MG63 (cell line): ENCODE data around the gene PHC2. TPM values are rescaled to one million over a fixed set of nuclear protein-coding genes. Genes with fewer than 3 reads are reported as not detected.
"Not testable (repeated sequence)": the region's sequence is repeated elsewhere in the genome, so short reads cannot be mapped to it uniquely, and the experiment has no call there.

Experiments
- DNase-seq: peaks from one replicate; pipeline ENCODE4 v3.0.0-alpha.2; 2020
- H3K27me3 ChIP-seq: fragments of 250-450 bp; sonication (Bioruptor Pico); 2 replicates; pipeline ENCODE4 v1.5.1; 2020; ENCODE audit warnings: mild to moderate bottlenecking, moderate library complexity
- H3K36me3 ChIP-seq: fragments of 250-450 bp; sonication (Bioruptor Pico); 2 replicates; pipeline ENCODE4 v1.5.1; 2020; ENCODE audit warnings: mild to moderate bottlenecking, moderate library complexity
- H3K4me3 ChIP-seq: fragments of 250-450 bp; sonication (Bioruptor Pico); 2 replicates; pipeline ENCODE4 v1.5.1; 2020; ENCODE audit warnings: mild to moderate bottlenecking, moderate library complexity
- H3K9me3 ChIP-seq: fragments of 250-450 bp; sonication (Bioruptor Pico); 2 replicates; pipeline ENCODE4 v1.5.1; 2020; ENCODE audit warnings: mild to moderate bottlenecking, moderate library complexity
- total RNA-seq: library from RNA; depleted of rRNA; stranded (reverse); fragments of >200 nt; shearing (Covaris generic); gene quantifications from 2 replicates; pipeline ENCODE4 v1.2.3, GENCODE V29; 2014; ENCODE audit warnings: low replicate concordance

The PHC2 gene
- total RNA-seq, 1 experiment from 2014 or later = 102 TPM

DNA sequence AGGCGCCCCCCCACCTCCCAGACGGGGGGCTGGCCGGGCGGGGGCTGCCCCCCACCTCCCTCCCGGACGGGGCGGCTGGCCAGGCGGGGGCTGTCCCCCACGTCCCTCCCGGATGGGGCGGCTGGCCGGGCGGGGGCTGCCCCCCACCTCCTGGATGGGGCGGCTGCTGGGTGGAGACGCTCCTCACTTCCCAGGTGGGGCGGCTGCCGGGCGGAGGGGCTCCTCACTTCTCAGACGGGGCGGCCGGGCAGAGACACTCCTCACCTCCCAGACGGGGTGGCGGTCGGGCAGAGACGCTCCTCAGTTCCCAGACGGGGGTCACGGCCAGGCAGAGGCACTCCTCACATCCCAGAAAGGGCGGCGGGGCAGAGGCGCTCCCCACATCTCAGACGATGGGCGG lies 121.5 kb downstream of the PHC2 start:
- not testable (repeated sequence) for H3K36me3 ChIP-seq, DNase-seq, H3K9me3 ChIP-seq, H3K27me3 ChIP-seq, H3K4me3 ChIP-seq

DNA sequence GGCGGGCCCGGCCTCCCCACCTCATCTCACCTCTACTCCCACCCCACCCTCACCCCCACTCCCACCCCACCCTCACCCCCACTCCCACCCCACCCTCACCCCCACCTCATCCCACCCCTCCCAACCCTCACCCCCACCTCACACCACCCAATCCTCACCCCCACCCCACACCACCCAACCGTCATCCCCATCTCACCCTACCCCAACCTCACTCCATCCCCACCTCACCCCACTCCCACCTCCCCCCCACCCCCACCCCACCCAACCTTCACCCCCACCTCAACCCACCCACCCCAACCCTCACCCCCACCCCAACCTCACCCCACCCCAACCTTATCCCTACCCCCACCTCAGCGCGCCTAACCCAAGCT lies 123.4 kb downstream of the PHC2 start:
- Histone ChIP-seq H3K9me3 (no peaks in the 10 kb centered on the region), H3K36me3 (no peaks in the 10 kb centered on the region), H3K27me3 (no peaks in the 10 kb centered on the region), H3K4me3 (no peak overlapping the region)
- no peak for DNase-seq

DNA sequence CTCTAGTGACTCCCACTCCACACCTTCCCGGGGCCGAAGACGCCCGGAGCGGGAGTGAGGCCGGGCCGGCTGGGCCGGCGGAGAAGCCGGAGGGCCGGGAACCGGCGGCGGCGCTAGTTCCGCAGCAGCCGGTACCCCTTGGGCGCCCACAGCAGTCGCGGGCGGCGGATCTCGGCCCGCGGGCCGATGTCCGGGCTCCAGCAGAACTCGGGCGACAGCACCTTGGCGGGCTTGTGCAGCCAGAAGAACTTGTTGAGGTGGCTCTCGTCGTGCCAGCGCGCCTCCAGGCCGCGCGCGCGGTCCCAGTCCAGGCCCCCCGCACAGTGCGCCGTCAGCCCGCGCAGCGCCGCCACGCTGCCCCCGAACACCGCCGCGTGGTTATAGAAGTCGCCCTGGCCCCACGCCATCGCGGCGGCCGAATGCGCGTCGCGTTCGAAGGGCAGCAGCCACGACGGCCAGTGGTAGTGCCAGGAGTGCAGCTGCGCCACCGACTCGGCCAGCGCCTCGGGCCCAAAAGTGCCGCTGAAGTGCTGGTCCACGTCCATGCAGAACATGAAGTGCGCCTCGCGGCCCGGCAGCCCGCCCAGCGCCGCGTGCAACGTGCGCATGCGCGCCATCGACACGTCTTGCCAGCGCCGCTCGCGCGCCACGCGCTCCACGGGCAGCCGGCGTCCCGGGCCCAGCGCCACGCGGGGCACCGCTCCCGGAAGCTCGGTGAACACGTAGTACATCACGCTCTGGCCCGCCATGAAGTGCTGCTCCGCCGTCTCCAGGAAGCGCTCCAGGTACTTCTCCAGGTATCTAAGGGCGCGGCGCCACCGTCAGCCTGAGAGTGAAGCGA lies 124.0 kb downstream of the PHC2 start:
- no peaks in the 10 kb centered on the region for H3K9me3 ChIP-seq
- H3K36me3 ChIP-seq = no peaks in the 10 kb centered on the region
- no peak for DNase-seq
- H3K4me3 ChIP-seq = no peak overlapping the region
- no peaks in the 10 kb centered on the region for H3K27me3 ChIP-seq

- no peaks in the 10 kb centered on the region for H3K27me3 ChIP-seq
- H3K4me3 ChIP-seq = no peak overlapping the region
- H3K9me3 ChIP-seq = no peaks in the 10 kb centered on the region
- DNase-seq = no peak
- no peaks in the 10 kb centered on the region for H3K36me3 ChIP-seq
These were observed 124.9 kb downstream of the PHC2 start for GRCh38 chr1:33305816-33306652.

DNA sequence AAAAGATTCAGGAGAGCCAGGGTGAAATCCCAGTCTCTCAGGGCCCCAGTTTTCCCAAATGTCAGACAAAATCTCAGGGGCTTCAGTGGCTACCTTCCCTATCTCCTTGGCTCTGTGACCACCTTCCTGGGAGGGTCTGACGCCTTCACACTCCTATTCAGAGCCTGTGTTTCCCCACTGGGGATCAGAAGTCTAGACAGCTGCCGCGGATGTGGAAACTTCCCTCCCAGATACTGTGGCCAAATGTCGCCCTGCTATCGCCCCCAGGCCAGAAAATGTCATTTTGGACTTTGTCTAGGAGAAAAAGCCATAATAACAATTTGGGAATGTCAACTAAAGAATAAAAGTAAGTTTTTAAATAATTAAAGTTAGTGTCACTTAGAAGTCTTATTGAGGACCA lies 125.9 kb downstream of the PHC2 start:
- no peaks in the 10 kb centered on the region for H3K36me3 ChIP-seq
- no peaks in the 10 kb centered on the region for H3K27me3 ChIP-seq
- DNase-seq = no peak
- H3K9me3 ChIP-seq = no peaks in the 10 kb centered on the region
- no peak overlapping the region for H3K4me3 ChIP-seq

- no peaks in the 10 kb centered on the region for H3K27me3 ChIP-seq
These were observed 128.6 kb downstream of the PHC2 start for GRCh38 chr1:33302325-33302724.

DNA sequence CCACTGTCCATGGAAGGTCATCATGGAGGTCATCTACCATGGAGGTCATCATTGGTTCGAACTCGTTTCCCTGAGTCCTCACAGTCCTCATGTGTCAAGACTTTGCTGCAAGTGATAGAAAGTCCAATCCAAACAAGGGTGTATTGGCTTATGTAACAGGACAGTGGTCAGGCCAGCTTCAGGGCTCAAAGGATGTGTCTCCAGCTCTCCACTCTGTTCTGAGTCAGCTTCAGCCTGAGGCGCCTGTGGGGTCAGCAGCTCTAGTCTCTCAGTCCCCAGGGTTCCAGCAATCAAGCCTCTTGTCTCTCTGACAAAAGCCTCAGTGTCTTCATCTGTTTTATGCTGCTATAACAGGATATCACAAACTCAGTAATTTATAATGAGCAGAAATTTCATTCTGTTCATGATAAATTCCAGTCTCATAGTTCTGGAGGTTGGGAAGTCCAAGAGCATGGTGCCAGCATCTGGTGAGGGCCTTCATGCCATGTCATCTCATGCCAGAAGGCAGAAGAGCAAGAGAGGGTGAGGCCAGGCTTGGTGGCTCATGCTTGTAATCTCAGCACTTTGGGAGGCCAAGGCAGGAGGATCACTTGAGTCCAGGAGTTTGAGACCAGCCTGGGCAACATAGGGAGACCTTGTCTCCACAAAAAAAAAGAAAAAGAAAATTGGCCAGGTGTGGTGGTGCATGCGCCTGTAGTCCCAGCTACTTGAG lies 129.5 kb downstream of the PHC2 start:
- DNase-seq = no peak
- Histone ChIP-seq H3K27me3 (no peaks in the 10 kb centered on the region), H3K9me3 (no peaks in the 10 kb centered on the region), H3K36me3 (no peaks in the 10 kb centered on the region), H3K4me3 (no peak overlapping the region)

More at GRCh38 chr1:33302325-33302724, 128.6 kb downstream of the PHC2 start:
- H3K36me3 ChIP-seq = no peaks in the 10 kb centered on the region
- H3K9me3 ChIP-seq = no peaks in the 10 kb centered on the region
- no peak for DNase-seq
- no peak overlapping the region for H3K4me3 ChIP-seq

GRCh38 chr1:33300673-33301072 lies 130.2 kb downstream of the PHC2 start:
- peak; percentile 13 for DNase-seq
- Histone ChIP-seq H3K9me3 (no peaks in the 10 kb centered on the region), H3K36me3 (no peaks in the 10 kb centered on the region), H3K4me3 (no peak overlapping the region), H3K27me3 (no peaks in the 10 kb centered on the region)

GRCh38 chr1:33299461-33300155 lies 131.3 kb downstream of the PHC2 start:
- DNase-seq = no peak
- no peaks in the 10 kb centered on the region for H3K27me3 ChIP-seq
- no peaks in the 10 kb centered on the region for H3K36me3 ChIP-seq

DNA sequence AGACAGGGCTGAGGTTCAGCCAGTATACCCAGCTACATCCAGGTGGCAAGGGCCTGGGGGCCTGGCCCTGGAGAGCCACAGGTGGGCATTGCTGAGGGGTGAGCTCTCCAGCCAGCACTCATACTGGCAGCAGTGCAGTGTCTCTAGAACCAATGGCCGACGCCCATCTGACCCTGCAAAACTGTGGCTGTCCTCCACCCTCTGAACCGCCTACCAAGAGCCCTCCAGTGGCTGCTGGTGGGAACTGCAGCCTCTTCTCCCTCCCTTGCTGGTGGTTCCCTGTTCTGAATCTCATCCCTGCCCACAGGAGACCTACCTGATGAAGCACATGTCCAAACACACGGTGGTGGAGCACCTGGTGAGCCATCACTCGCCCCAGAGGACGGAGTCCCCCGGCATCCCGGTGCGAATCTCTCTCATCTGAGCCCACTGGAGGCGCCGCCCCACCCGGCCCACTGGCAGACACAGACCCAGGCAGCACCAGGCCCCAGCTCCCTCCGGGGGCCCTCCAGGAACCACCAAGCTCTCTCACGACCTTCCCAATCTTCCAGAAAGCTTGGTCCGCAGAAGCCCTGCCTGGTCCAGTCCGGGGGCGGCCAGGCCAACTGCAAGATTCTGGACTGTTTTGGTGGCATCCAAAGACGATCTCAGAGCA lies 132.1 kb downstream of the PHC2 start:
- Histone ChIP-seq H3K36me3 (no peaks in the 10 kb centered on the region), H3K4me3 (no peak overlapping the region), H3K9me3 (no peaks in the 10 kb centered on the region), H3K27me3 (no peaks in the 10 kb centered on the region)
- peak; percentile 62 for DNase-seq

More at GRCh38 chr1:33299461-33300155, 131.3 kb downstream of the PHC2 start:
- Histone ChIP-seq H3K9me3 (no peaks in the 10 kb centered on the region), H3K4me3 (no peak overlapping the region)

DNA sequence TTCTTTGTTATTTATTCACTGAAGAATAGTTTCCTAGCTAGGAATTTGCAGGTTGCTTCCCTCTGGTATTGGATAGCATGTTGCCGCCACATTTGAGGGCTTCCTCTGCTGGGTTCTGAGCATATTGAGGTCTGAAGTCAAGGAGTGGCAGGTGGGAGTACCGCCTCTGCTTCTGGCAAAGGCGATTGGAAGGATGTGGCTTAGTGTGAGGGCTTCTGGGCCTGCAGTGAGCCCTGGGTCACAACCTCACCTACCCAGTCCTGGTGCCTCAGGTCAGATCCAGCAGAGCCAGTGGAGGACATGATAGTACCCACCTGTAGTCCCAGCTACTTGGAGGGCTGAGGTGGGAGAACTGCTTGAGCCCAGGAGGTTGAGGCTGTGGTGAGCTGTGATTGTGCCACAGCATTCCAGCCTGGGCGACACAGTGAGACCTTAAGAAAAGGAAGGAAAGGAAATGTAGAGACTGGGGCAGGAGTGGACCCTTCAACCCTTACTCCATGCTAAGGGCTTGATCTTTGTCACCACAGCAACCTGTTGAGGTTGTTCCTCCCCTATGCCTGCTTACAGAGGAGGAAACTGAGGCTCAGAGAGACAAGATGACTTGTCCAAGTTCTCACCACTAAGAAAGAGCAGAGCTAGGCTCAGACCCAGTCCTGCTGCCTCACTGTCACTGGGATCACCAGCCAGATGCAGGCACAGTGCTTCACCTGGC lies 132.8 kb downstream of the PHC2 start:
- no peaks in the 10 kb centered on the region for H3K36me3 ChIP-seq
- no peaks in the 10 kb centered on the region for H3K27me3 ChIP-seq

DNA sequence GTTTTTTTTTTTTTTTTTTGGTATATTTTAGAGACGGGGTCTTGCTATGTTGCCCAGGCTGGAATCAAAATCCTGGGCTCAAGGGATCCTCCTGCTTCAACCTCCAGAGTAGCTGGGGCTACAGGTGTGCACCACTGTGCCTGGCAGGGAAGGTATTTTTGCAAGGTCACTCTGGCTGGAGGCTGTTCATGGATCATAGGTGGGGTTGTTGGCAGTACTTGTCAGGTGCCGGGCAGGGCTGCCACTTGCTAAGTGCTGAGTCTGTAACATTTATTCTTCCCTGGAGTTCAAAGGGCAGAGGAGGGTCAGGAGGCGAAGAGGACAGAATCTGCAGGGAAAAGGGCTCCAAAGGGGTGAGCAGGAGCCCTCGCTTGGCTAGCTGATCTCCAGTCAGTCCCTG lies 134.1 kb downstream of the PHC2 start:
- H3K9me3 ChIP-seq = no peaks in the 10 kb centered on the region
- DNase-seq = no peak
- no peak overlapping the region for H3K4me3 ChIP-seq
- no peaks in the 10 kb centered on the region for H3K36me3 ChIP-seq
- H3K27me3 ChIP-seq = no peaks in the 10 kb centered on the region

More for the DNA sequence above, 132.8 kb downstream of the PHC2 start:
- Histone ChIP-seq H3K4me3 (no peak overlapping the region), H3K9me3 (no peaks in the 10 kb centered on the region)
- DNase-seq = no peak

DNA sequence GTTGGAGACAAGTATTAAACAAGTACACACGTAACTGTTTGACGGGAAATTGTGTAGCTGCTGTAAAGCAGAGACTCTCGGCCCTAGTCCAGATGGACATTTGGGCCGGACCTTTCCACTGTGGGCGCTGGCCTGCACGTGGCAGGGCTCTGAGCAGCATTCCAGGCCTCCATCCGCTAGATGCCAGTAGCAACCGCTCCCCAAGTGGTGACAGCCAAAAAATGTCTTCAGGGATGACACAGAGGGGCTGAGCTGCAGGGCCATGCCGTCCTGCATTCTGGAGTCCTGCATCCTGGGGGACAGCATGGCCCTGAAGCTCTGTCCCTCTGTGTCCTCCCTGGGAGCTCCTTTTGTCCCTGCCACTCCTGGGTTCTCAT lies 134.8 kb downstream of the PHC2 start:
- Histone ChIP-seq H3K9me3 (no peaks in the 10 kb centered on the region), H3K4me3 (no peak overlapping the region), H3K27me3 (no peaks in the 10 kb centered on the region), H3K36me3 (no peaks in the 10 kb centered on the region)
- no peak for DNase-seq

- Histone ChIP-seq H3K9me3 (no peaks in the 10 kb centered on the region), H3K27me3 (no peaks in the 10 kb centered on the region), H3K36me3 (no peaks in the 10 kb centered on the region), H3K4me3 (no peak overlapping the region)
- peak; percentile 66 for DNase-seq
These were observed 135.3 kb downstream of the PHC2 start for GRCh38 chr1:33295450-33296081.

DNA sequence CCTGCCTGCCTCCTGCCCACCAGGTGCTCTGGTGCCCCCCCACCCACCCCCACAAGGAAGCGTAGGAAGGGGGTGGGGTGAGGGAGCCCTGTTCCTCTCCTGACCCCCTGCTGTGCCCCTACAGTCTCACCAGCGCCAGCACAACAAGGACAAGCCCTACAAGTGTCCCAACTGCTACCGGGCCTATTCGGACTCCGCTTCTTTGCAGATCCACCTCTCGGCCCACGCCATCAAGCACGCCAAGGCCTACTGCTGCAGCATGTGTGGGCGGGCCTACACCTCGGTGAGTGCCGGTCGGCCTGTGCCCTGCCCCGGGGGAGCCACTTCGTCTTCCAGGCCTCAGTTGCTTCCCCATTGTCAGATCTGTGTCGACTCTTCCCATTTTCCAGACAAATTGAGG lies 135.9 kb downstream of the PHC2 start:
- Histone ChIP-seq H3K9me3 (no peaks in the 10 kb centered on the region), H3K27me3 (no peaks in the 10 kb centered on the region), H3K4me3 (no peak overlapping the region), H3K36me3 (no peaks in the 10 kb centered on the region)
- no peak for DNase-seq
